ENCODE data around the gene CCDC137.

Gene CCDC137

DNA sequence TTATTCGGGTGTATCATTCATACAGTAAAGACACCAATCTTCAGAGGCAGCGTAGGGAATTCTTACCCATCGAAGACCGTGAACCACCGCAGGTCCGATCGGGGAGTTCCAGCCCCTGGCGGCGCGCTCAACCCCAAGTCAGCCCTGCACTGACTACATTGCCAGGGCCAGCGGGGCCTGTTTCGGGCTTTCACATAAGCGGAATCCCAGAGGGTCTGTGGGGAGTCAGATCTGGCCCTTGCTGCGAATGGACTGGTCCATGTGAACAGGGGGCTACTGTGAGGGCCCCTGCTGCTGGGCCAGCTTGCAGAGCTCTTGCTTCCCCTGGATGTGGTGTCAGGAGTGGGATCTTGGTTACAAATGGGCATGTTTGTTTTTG, 17.8 kb upstream of the CCDC137 start:
- H3K27ac ChIP-seq (ENCODE audit: extremely low read depth, low read depth, low read length): no peak overlapping the region
- H3K4me3 ChIP-seq (ENCODE audit: low read depth, low read length): no peak overlapping the region
- no peaks in the 10 kb centered on the region for H3K4me1 ChIP-seq (ENCODE audit: control insufficient read depth, insufficient read depth, low read length)
- H3K36me3 ChIP-seq (ENCODE audit: control insufficient read depth in 2 of 2, insufficient read depth in 1 of 2, low read length in 2 of 2): peaks cover 0 to 6% of the 10 kb centered on the region in 2 experiments; a peak in 1 of 3 replicates
- no peaks in the 10 kb centered on the region for H3K9me3 ChIP-seq (ENCODE audit: control insufficient read depth, insufficient read depth, low read depth, low read length)
- TF ChIP-seq ZNF626 (tag by site-specific recombination; IDR thresholded peaks at IDR 0.05): no peak
- TF ChIP-seq, protein P1, sequence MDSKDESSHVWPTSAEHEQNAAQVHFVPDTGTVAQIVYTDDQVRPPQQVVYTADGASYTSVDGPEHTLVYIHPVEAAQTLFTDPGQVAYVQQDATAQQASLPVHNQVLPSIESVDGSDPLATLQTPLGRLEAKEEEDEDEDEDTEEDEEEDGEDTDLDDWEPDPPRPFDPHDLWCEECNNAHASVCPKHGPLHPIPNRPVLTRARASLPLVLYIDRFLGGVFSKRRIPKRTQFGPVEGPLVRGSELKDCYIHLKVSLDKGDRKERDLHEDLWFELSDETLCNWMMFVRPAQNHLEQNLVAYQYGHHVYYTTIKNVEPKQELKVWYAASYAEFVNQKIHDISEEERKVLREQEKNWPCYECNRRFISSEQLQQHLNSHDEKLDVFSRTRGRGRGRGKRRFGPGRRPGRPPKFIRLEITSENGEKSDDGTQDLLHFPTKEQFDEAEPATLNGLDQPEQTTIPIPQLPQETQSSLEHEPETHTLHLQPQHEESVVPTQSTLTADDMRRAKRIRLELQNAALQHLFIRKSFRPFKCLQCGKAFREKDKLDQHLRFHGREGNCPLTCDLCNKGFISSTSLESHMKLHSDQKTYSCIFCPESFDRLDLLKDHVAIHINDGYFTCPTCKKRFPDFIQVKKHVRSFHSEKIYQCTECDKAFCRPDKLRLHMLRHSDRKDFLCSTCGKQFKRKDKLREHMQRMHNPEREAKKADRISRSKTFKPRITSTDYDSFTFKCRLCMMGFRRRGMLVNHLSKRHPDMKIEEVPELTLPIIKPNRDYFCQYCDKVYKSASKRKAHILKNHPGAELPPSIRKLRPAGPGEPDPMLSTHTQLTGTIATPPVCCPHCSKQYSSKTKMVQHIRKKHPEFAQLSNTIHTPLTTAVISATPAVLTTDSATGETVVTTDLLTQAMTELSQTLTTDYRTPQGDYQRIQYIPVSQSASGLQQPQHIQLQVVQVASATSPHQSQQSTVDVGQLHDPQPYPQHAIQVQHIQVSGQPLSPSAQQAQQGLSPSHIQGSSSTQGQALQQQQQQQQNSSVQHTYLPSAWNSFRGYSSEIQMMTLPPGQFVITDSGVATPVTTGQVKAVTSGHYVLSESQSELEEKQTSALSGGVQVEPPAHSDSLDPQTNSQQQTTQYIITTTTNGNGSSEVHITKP (tag by site-specific recombination; IDR thresholded peaks at IDR 0.05): peak; percentile 30; the same call in 1 of the 2 replicates
- POLR2A ChIA-PET: no interaction called here
- CTCF ChIA-PET: interaction anchor here (1.0 kb wide), 1 partner anchor 208 kb away, joined by 4 read pairs; no protein-coding TSS in a partner anchor

DNA sequence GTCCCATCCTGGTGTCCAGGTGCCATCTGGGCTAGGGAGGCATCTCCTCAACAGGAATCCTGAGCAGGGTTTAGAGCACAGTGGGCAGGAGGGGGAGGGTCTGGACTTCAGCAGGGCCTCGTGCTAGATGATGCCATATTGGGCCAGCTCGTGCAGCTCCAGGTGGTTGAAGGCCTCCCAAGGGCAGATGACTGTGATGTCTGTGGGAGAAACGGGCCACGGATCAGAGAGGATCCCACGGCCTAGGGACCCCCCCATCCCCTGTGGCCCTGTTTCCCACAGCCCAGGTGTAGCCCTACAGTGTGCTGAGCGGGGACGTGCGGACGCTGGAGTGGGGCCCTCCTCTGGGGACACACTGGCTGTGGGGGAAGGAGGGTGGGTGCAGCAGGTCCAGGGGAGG, 15.6 kb upstream of the CCDC137 start:
- no peaks in the 10 kb centered on the region for H3K36me3 ChIP-seq (ENCODE audit: control insufficient read depth in 2 of 2, insufficient read depth in 1 of 2, low read length in 2 of 2)
- H3K9me3 ChIP-seq (ENCODE audit: control insufficient read depth, insufficient read depth, low read depth, low read length): no peaks in the 10 kb centered on the region
- H3K4me3 ChIP-seq (ENCODE audit: low read depth, low read length): no peak overlapping the region
- H3K27ac ChIP-seq (ENCODE audit: extremely low read depth, low read depth, low read length): no peak overlapping the region
- TF ChIP-seq HOXA7 (CRISPR knock-in tag; IDR thresholded peaks at IDR 0.05; ENCODE audit: borderline replicate concordance): no peak
- peak; percentile 43 for TF ChIP-seq GLIS1 (tag by site-specific recombination; IDR thresholded peaks at IDR 0.05)
- TF ChIP-seq, protein P2, sequence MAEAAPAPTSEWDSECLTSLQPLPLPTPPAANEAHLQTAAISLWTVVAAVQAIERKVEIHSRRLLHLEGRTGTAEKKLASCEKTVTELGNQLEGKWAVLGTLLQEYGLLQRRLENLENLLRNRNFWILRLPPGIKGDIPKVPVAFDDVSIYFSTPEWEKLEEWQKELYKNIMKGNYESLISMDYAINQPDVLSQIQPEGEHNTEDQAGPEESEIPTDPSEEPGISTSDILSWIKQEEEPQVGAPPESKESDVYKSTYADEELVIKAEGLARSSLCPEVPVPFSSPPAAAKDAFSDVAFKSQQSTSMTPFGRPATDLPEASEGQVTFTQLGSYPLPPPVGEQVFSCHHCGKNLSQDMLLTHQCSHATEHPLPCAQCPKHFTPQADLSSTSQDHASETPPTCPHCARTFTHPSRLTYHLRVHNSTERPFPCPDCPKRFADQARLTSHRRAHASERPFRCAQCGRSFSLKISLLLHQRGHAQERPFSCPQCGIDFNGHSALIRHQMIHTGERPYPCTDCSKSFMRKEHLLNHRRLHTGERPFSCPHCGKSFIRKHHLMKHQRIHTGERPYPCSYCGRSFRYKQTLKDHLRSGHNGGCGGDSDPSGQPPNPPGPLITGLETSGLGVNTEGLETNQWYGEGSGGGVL (tag by site-specific recombination; IDR thresholded peaks at IDR 0.05): 0 out of 2 replicates have a peak, but pooled peaks have one; percentile 33
- TF ChIP-seq ZNF335 (tag by site-specific recombination; conservative IDR thresholded peaks at IDR 0.05): no peak
- no peak for TF ChIP-seq ZNF112 (tag by site-specific recombination; IDR thresholded peaks at IDR 0.05)
- 0 out of 2 replicates have a peak, but pooled peaks have one; percentile 28 for TF ChIP-seq ZBTB8A (tag by site-specific recombination; IDR thresholded peaks at IDR 0.05)
- TF ChIP-seq ZNF426 (tag by site-specific recombination; IDR thresholded peaks at IDR 0.05): no peak
- no peak for TF ChIP-seq KLF1 (tag by site-specific recombination; IDR thresholded peaks at IDR 0.05)
- TF ChIP-seq GLIS2 (tag by site-specific recombination; IDR thresholded peaks at IDR 0.05): 0 out of 2 replicates have a peak, but pooled peaks have one; percentile 12
- no peak for TF ChIP-seq ZIC2 (tag by site-specific recombination; IDR thresholded peaks at IDR 0.05)
- TF ChIP-seq ZNF768 (tag by site-specific recombination; IDR thresholded peaks at IDR 0.05): no peak
- TF ChIP-seq TRIM28 (IDR thresholded peaks at IDR 0.05; ENCODE audit: borderline replicate concordance, low read length): no peak
- TF ChIP-seq ZNF600 (tag by site-specific recombination; IDR thresholded peaks at IDR 0.05): peak; percentile 47
- no peak for TF ChIP-seq ZNF701 (tag by site-specific recombination; IDR thresholded peaks at IDR 0.05)
- ChIA-PET POLR2A (no interaction called here), CTCF (no interaction called here)
- H3K4me1 ChIP-seq (ENCODE audit: control insufficient read depth, insufficient read depth, low read length): no peaks in the 10 kb centered on the region

DNA sequence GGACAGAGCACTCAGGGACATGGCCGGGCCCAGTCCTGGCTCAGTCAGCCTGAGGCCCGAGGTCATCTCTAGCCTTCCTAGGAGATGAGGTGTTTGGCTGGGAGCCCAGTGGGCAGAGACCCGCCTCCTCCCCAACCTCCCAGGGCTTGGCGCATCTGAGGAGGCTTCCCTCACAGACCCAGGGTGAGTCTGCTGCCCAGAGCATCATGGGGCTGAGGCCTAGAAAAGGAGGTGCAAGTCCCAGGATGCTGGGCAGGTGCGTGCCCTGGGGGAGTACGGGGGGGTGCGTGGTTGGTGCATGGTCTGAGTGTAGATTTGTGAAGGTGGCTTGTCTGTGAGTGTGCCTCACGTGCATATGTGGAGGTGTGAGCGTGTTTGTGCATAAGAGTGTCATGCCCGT, 14.8 kb upstream of the CCDC137 start:
- POLR2A ChIA-PET: no interaction called here
- CTCF ChIA-PET: no interaction called here
- Histone ChIP-seq H3K36me3 (ENCODE audit: control insufficient read depth in 2 of 2, insufficient read depth in 1 of 2, low read length in 2 of 2) (no peaks in the 10 kb centered on the region), H3K27ac (ENCODE audit: extremely low read depth, low read depth, low read length) (no peak overlapping the region), H3K4me1 (ENCODE audit: control insufficient read depth, insufficient read depth, low read length) (no peaks in the 10 kb centered on the region), H3K9me3 (ENCODE audit: control insufficient read depth, insufficient read depth, low read depth, low read length) (no peaks in the 10 kb centered on the region), H3K4me3 (ENCODE audit: low read depth, low read length) (no peak overlapping the region)
- TF ChIP-seq, protein P3, sequence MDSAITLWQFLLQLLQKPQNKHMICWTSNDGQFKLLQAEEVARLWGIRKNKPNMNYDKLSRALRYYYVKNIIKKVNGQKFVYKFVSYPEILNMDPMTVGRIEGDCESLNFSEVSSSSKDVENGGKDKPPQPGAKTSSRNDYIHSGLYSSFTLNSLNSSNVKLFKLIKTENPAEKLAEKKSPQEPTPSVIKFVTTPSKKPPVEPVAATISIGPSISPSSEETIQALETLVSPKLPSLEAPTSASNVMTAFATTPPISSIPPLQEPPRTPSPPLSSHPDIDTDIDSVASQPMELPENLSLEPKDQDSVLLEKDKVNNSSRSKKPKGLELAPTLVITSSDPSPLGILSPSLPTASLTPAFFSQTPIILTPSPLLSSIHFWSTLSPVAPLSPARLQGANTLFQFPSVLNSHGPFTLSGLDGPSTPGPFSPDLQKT (IDR thresholded peaks at IDR 0.05; ENCODE audit: borderline replicate concordance, low read depth, low read length): no peak
- TF ChIP-seq, protein P4, sequence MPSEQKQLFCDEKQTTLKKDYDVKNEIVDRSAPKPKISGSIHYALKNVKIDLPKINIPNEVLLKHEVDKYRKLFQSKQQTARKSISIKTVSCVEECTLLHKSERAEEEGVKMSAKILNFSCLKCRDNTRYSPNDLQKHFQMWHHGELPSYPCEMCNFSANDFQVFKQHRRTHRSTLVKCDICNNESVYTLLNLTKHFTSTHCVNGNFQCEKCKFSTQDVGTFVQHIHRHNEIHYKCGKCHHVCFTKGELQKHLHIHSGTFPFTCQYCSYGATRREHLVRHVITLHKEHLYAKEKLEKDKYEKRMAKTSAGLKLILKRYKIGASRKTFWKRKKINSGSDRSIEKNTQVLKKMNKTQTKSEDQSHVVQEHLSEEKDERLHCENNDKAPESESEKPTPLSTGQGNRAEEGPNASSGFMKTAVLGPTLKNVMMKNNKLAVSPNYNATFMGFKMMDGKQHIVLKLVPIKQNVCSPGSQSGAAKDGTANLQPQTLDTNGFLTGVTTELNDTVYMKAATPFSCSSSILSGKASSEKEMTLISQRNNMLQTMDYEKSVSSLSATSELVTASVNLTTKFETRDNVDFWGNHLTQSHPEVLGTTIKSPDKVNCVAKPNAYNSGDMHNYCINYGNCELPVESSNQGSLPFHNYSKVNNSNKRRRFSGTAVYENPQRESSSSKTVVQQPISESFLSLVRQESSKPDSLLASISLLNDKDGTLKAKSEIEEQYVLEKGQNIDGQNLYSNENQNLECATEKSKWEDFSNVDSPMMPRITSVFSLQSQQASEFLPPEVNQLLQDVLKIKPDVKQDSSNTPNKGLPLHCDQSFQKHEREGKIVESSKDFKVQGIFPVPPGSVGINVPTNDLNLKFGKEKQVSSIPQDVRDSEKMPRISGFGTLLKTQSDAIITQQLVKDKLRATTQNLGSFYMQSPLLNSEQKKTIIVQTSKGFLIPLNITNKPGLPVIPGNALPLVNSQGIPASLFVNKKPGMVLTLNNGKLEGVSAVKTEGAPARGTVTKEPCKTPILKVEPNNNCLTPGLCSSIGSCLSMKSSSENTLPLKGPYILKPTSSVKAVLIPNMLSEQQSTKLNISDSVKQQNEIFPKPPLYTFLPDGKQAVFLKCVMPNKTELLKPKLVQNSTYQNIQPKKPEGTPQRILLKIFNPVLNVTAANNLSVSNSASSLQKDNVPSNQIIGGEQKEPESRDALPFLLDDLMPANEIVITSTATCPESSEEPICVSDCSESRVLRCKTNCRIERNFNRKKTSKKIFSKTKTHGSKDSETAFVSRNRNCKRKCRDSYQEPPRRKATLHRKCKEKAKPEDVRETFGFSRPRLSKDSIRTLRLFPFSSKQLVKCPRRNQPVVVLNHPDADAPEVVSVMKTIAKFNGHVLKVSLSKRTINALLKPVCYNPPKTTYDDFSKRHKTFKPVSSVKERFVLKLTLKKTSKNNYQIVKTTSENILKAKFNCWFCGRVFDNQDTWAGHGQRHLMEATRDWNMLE (tag by site-specific recombination; conservative IDR thresholded peaks at IDR 0.05; ENCODE audit: low read depth): no peak
- TF ChIP-seq KLF10 (tag by site-specific recombination; IDR thresholded peaks at IDR 0.05): no peak
- TF ChIP-seq RBAK (tag by site-specific recombination; IDR thresholded peaks at IDR 0.05): no peak

Measured in HEK293 (cell line).